SK-N-SH (cell line): ENCODE data around the gene DDX4. TPM values are rescaled to one million over a fixed set of nuclear protein-coding genes. Genes with fewer than 3 reads are reported as not detected.

ENCODE experiments used
- CTCF ChIA-PET: fragments of 300-600, 350-600 bp; formaldehyde crosslinking; extraction: SDS; loops from one replicate; lab custom pipeline; 2021; lab: Yijun Ruan, JAX
- POLR2A ChIA-PET: fragments of 350-600 bp; sonication (Branson Sonifier 250); formaldehyde crosslinking; extraction: SDS; loops from one replicate; lab custom pipeline; 2020; ENCODE audit warnings: antibody characterized with exemption, inconsistent platforms; lab: Yijun Ruan, JAX
- DNase-seq: peaks from one replicate; pipeline ENCODE4 v3.0.0; 2012
- H2AFZ ChIP-seq: fragments of 200-600 bp; sonication (generic); 2 replicates; pipeline ENCODE4 v1.8.1; 2016; ENCODE audit warnings: antibody characterized with exemption, mild to moderate bottlenecking, low read depth
- H3F3A ChIP-seq: fragments of 200-600 bp; sonication (generic); replicated peaks from 2 replicates; pipeline ENCODE3; 2016; ENCODE audit warnings: antibody characterized with exemption, mild to moderate bottlenecking; ENCODE audit not compliant: insufficient read depth
- H3K27ac ChIP-seq, 2 experiments: fragments of 200-500 bp in 1 of 2; fragments of 200-600 bp in 1 of 2; sonication (Bioruptor generic) in 1 of 2; sonication (generic), shearing (Covaris generic) in 1 of 2; 2 replicates each; pipeline versions ENCODE4 v1.5.1 to v1.6.1; 2014 to 2016; ENCODE audit warnings: low read depth in 2 of 2, inconsistent platforms in 1 of 2, low read length in 1 of 2, mild to moderate bottlenecking in 1 of 2, mixed read lengths in 1 of 2
- H3K27me3 ChIP-seq: fragments of 200-600 bp; sonication (generic), shearing (Covaris generic); 2 replicates; pipeline ENCODE4 v1.6.1; 2016; ENCODE audit warnings: mixed run types; ENCODE audit not compliant: insufficient read depth
- H3K36me3 ChIP-seq, 2 experiments: fragments of 200-500 bp in 1 of 2; fragments of 200-600 bp in 1 of 2; sonication (Bioruptor generic) in 1 of 2; sonication (generic) in 1 of 2; replicated peaks in 1 of 2; 2 replicates each; pipeline versions ENCODE3 to v1.5.1; 2014 to 2016; ENCODE audit warnings: low read length in 1 of 2, mild to moderate bottlenecking in 1 of 2; ENCODE audit not compliant: insufficient read depth in 2 of 2, control insufficient read depth in 1 of 2
- H3K4me1 ChIP-seq, 2 experiments: fragments of 200-500 bp in 1 of 2; fragments of 200-600 bp in 1 of 2; sonication (Bioruptor generic) in 1 of 2; sonication (generic), shearing (Covaris generic) in 1 of 2; 2 replicates each; pipeline versions ENCODE4 v1.5.1 to v1.6.1; 2014 to 2016; ENCODE audit warnings: low read depth in 1 of 2, low read length in 1 of 2, mixed run types in 1 of 2; ENCODE audit not compliant: insufficient read depth in 2 of 2, control insufficient read depth in 1 of 2
- H3K4me2 ChIP-seq: fragments of 200-600 bp; sonication (generic), shearing (Covaris generic); 2 replicates; pipeline ENCODE4 v1.6.1; 2017; ENCODE audit warnings: mixed run types
- H3K4me3 ChIP-seq, 2 experiments: fragments of 200-500 bp in 1 of 2; fragments of 200-600 bp in 1 of 2; sonication (Bioruptor generic) in 1 of 2; sonication (generic), shearing (Covaris generic) in 1 of 2; 2 replicates each; pipeline versions ENCODE4 v1.5.1 to v1.8.1; 2014 to 2016; ENCODE audit warnings: low read depth in 2 of 2, inconsistent platforms in 1 of 2, low read length in 1 of 2, mild to moderate bottlenecking in 1 of 2, mixed read lengths in 1 of 2, moderate library complexity in 1 of 2
- H3K79me2 ChIP-seq: fragments of 200-600 bp; sonication (generic); 2 replicates; pipeline ENCODE4 v1.8.1; 2017; ENCODE audit warnings: mild to moderate bottlenecking; ENCODE audit not compliant: insufficient read depth
- H3K9ac ChIP-seq: fragments of 200-600 bp; sonication (generic); 2 replicates; pipeline ENCODE4 v1.6.1; 2017; ENCODE audit warnings: mixed run types
- H3K9me2 ChIP-seq: fragments of 200-600 bp; sonication (generic); 2 replicates; pipeline ENCODE4 v1.6.1; 2017; ENCODE audit warnings: mixed run types
- H3K9me3 ChIP-seq: fragments of 200-600 bp; sonication (generic); 2 replicates; pipeline ENCODE4 v1.6.1; 2017; ENCODE audit warnings: mixed run types, mild to moderate bottlenecking, moderate library complexity
- H4K20me1 ChIP-seq: fragments of 200-600 bp; sonication (generic); 2 replicates; pipeline ENCODE4 v1.6.1; 2017; ENCODE audit warnings: mild to moderate bottlenecking, mixed run types; ENCODE audit not compliant: insufficient read depth
- CHD2 ChIP-seq: fragments of 150-350 bp; IDR thresholded peaks from 2 replicates; pipeline ENCODE4 v1.6.1; 2018; ENCODE audit warnings: low read length; ENCODE audit not compliant: partially characterized antibody
- ELF1 ChIP-seq: IDR thresholded peaks from 2 replicates; pipeline ENCODE4 v1.4.0; 2012
- EP300 ChIP-seq, 2 experiments: IDR thresholded peaks; 2 replicates each; pipeline versions ENCODE4 v1.4.0 to v1.6.1; 2012; ENCODE audit warnings: borderline replicate concordance in 1 of 2, low read depth in 1 of 2, low read length in 1 of 2
- EZH2phosphoT487 ChIP-seq: fragments of 200-600 bp; sonication (generic); IDR thresholded peaks from 2 replicates; pipeline ENCODE4 v1.6.1; 2017; ENCODE audit warnings: low read depth, mixed run types, mild to moderate bottlenecking, antibody characterized with exemption, moderate library complexity, borderline replicate concordance
- FOSL2 ChIP-seq: IDR thresholded peaks from 2 replicates; pipeline ENCODE4 v1.4.0; 2012; ENCODE audit warnings: low read depth, mild to moderate bottlenecking, moderate library complexity, borderline replicate concordance
- FOXM1 ChIP-seq: IDR thresholded peaks from 2 replicates; pipeline ENCODE4 v1.4.0; 2012; ENCODE audit warnings: low read depth, mild to moderate bottlenecking
- GATA2 ChIP-seq: sonication (generic); formaldehyde crosslinking; IDR thresholded peaks from 2 replicates; pipeline ENCODE4 v1.5.0; 2020; ENCODE audit warnings: mild to moderate bottlenecking, missing genetic modification reagents
- JUND ChIP-seq: IDR thresholded peaks from 2 replicates; pipeline ENCODE4 v1.4.0; 2012
- MEF2A ChIP-seq: IDR thresholded peaks from 2 replicates; pipeline ENCODE4 v1.4.0; 2012; ENCODE audit warnings: low read depth, borderline replicate concordance
- MXI1 ChIP-seq: IDR thresholded peaks from 2 replicates; pipeline ENCODE4 v1.6.1; 2012; ENCODE audit warnings: mild to moderate bottlenecking, low read depth, low read length, improper control_type of control experiment
- NFIC ChIP-seq: IDR thresholded peaks from 2 replicates; pipeline ENCODE4 v1.4.0; 2012; ENCODE audit warnings: borderline replicate concordance
- NRF1 ChIP-seq: IDR thresholded peaks from 2 replicates; pipeline ENCODE4 v1.6.1; 2012; ENCODE audit warnings: low read depth, mild to moderate bottlenecking, low read length
- PBX3 ChIP-seq: IDR thresholded peaks from 2 replicates; pipeline ENCODE4; 2012
- POLR2AphosphoS5 ChIP-seq: IDR thresholded peaks from 2 replicates; pipeline ENCODE4 v1.6.1; 2012; ENCODE audit warnings: low read depth, low read length
- SIN3A ChIP-seq: IDR thresholded peaks from 2 replicates; pipeline ENCODE4 v1.6.1; 2012; ENCODE audit warnings: low read depth, mild to moderate bottlenecking, low read length, moderate library complexity, borderline replicate concordance
- SMC3 ChIP-seq: IDR thresholded peaks from 2 replicates; pipeline ENCODE4 v1.6.1; 2012; ENCODE audit warnings: low read depth, low read length, improper control_type of control experiment
- TAF1 ChIP-seq: IDR thresholded peaks from 2 replicates; pipeline ENCODE4 v1.6.1; 2012; ENCODE audit warnings: low read depth, mild to moderate bottlenecking, low read length, moderate library complexity, borderline replicate concordance
- TCF12 ChIP-seq: IDR thresholded peaks from 2 replicates; pipeline ENCODE4 v1.4.0; 2012
- TEAD4 ChIP-seq: IDR thresholded peaks from 2 replicates; pipeline ENCODE4 v1.4.0; 2012; ENCODE audit warnings: mild to moderate bottlenecking, borderline replicate concordance; ENCODE audit not compliant: insufficient read depth
- USF1 ChIP-seq: IDR thresholded peaks from 2 replicates; pipeline ENCODE4 v1.4.0; 2012; ENCODE audit warnings: low read depth, borderline replicate concordance
- USF2 ChIP-seq: fragments of 150-350 bp; IDR thresholded peaks from 2 replicates; pipeline ENCODE4 v1.6.1; 2017; ENCODE audit warnings: antibody characterized with exemption, low read length, low read depth, borderline replicate concordance
- YY1 ChIP-seq: IDR thresholded peaks from 2 replicates; pipeline ENCODE4 v1.4.0; 2012; ENCODE audit warnings: low read depth, mild to moderate bottlenecking
- ZBTB33 ChIP-seq: IDR thresholded peaks from 2 replicates; pipeline ENCODE4 v1.4.0; 2012; ENCODE audit warnings: low read depth, borderline replicate concordance
- WGBS: methylation state at CpG from one replicate; pipeline ENCODE4 v1.1.6; 2017; ENCODE audit warnings: low lambda C conversion rate; 5-methylcytosine and 5-hydroxymethylcytosine counted together
- polyA plus RNA-seq, 3 experiments: library from polyadenylated mRNA; depleted of rRNA; stranded (reverse); fragments of >200 nt; gene quantifications; 2 replicates each; pipeline ENCODE4 v1.2.3, GENCODE V29; 2012
- TF ChIP-seq, protein P1 (sequence below): fragments of 200-600 bp; sonication (generic); IDR thresholded peaks from 2 replicates; pipeline ENCODE4 v1.6.1; 2017; ENCODE audit warnings: antibody characterized with exemption, mild to moderate bottlenecking, moderate library complexity
- TF ChIP-seq, protein P2 (sequence below): fragments of 150-350 bp; IDR thresholded peaks from 2 replicates; pipeline ENCODE4 v1.6.1; 2016; ENCODE audit warnings: mild to moderate bottlenecking, low read depth, low read length

The DDX4 gene
- polyA plus RNA-seq, 1 of the 3 experiments (the other 2 are of a cell fraction) = not detected

DNA sequence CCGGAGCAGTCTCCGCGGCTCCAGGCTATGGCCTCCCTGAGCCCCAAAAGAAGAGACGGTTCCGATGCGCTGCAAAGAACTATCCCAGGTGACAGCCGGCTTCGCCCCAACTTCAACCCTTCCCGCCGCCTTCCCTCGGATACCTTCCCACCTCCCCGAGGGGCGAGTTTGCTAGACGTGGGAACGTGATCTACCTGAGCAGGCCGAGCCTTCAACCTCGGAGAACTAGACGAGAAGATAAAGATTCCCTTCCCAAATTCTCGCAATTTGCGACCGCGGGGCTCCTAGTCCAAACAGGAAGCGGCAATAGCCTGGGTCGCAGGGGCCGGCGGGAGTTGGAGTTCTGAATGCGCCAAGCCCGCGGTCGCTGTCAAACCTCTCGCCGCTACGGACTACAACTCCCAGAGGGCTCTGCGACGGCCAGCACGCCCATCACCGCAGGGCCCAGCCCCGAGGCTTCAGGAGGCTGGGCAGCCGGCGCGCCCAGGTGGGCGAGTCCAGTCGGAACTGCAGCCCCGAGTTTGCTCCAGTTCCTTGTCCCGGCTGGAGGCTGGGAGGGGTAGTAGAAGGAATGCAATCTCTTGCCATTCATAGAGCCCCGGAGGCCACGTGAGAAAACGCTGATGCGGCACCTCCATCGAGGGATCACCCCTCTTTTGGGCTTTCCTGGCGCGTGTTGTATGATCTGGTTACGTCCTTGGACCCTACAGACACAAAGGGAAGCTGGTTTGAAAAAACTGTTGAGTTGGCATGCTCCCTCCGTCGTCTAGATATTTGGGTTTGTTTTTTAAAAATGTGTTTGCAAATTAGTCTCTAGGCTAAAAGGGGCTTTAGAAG, 25.6 kb upstream of the DDX4 start, which contains the start of gene SLC38A9:
TSS of gene SLC38A9 (minus strand) at position 302 of the 837 bp plus-strand sequence. CDS start 14,366 bp downstream, outside the sequence.
- peak within 1 kb of the TSS in 1 of 2 experiments; percentile 74; a peak in 2 of 4 replicates for H3K27ac ChIP-seq
- under 1% methylated on average over 28 of the region's 55 CpGs for WGBS
- ChIA-PET CTCF (interaction anchor here (1.1 to 1.7 kb wide), 2 partner anchors 11 to 20 kb away, joined by 3 to 5 read pairs; no protein-coding TSS in a partner anchor), POLR2A (no interaction called here)
- H3K4me3 ChIP-seq = peak within 1 kb of the TSS; percentile 90 to 99
- H3K9ac ChIP-seq = peak within 1 kb of the TSS; percentile 80
- H3F3A ChIP-seq = no peaks in the 10 kb centered on the region
- H3K4me1 ChIP-seq = peaks cover 6 to 13% of the 10 kb centered on the region in 2 experiments; a peak in 2 of 4 replicates
- H4K20me1 ChIP-seq = no peaks in the 10 kb centered on the region
- H3K9me2 ChIP-seq = no peaks in the 10 kb centered on the region
- H3K27me3 ChIP-seq = no peaks in the 10 kb centered on the region
- H3K9me3 ChIP-seq = no peaks in the 10 kb centered on the region
- peaks cover 8% of the 10 kb centered on the region for H3K79me2 ChIP-seq
- peak within 1 kb of the TSS; percentile 98 for H2AFZ ChIP-seq
- DNase-seq = peak; percentile 91
- H3K36me3 ChIP-seq = peaks cover 0 to 19% of the 10 kb centered on the region in 2 experiments
- H3K4me2 ChIP-seq = peak within 1 kb of the TSS; percentile 95
- no peak for TF ChIP-seq USF2
- TF ChIP-seq POLR2AphosphoS5 = peak; percentile 90
- peak; percentile 93 for TF ChIP-seq ELF1
- peak; percentile 62; the same call in 1 of the 2 replicates for TF ChIP-seq TAF1
- TF ChIP-seq EZH2phosphoT487 = no peak
- no peak for TF ChIP-seq GATA2
- peak; percentile 42; the same call in 1 of the 2 replicates for TF ChIP-seq SIN3A
- no peak for TF ChIP-seq JUND
- TF ChIP-seq FOSL2 = no peak
- 0 out of 2 replicates have a peak, but pooled peaks have one; percentile 12 for TF ChIP-seq TEAD4
- no peak for TF ChIP-seq EP300 (IDR thresholded peaks at IDR 0.05; ENCODE audit: borderline replicate concordance in 1 of 2, low read depth in 1 of 2, low read length in 1 of 2)
- peak; percentile 70 for TF ChIP-seq CHD2
- TF ChIP-seq NRF1 = peak; percentile 31; the same call in 1 of the 2 replicates
- no peak for TF ChIP-seq TCF12
- peak; percentile 15; the same call in 1 of the 2 replicates for TF ChIP-seq NFIC
- TF ChIP-seq FOXM1 = no peak
- no peak for TF ChIP-seq USF1
- peak; percentile 86 for TF ChIP-seq PBX3
- TF ChIP-seq SMC3 = no peak
- no peak for TF ChIP-seq YY1
- no peak for TF ChIP-seq MEF2A
- TF ChIP-seq, protein P1, sequence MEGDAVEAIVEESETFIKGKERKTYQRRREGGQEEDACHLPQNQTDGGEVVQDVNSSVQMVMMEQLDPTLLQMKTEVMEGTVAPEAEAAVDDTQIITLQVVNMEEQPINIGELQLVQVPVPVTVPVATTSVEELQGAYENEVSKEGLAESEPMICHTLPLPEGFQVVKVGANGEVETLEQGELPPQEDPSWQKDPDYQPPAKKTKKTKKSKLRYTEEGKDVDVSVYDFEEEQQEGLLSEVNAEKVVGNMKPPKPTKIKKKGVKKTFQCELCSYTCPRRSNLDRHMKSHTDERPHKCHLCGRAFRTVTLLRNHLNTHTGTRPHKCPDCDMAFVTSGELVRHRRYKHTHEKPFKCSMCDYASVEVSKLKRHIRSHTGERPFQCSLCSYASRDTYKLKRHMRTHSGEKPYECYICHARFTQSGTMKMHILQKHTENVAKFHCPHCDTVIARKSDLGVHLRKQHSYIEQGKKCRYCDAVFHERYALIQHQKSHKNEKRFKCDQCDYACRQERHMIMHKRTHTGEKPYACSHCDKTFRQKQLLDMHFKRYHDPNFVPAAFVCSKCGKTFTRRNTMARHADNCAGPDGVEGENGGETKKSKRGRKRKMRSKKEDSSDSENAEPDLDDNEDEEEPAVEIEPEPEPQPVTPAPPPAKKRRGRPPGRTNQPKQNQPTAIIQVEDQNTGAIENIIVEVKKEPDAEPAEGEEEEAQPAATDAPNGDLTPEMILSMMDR = no peak
- TF ChIP-seq ZBTB33 = peak; percentile 52; the same call in 1 of the 2 replicates
- peak; percentile 67; the same call in 1 of the 2 replicates for TF ChIP-seq MXI1
- TF ChIP-seq, protein P2, sequence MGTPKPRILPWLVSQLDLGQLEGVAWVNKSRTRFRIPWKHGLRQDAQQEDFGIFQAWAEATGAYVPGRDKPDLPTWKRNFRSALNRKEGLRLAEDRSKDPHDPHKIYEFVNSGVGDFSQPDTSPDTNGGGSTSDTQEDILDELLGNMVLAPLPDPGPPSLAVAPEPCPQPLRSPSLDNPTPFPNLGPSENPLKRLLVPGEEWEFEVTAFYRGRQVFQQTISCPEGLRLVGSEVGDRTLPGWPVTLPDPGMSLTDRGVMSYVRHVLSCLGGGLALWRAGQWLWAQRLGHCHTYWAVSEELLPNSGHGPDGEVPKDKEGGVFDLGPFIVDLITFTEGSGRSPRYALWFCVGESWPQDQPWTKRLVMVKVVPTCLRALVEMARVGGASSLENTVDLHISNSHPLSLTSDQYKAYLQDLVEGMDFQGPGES = no peak
